Islet of Langerhans (tissue), 1 donor: ENCODE measurements around the gene ANKS1A.
"Not testable (repeated sequence)": the region's sequence is repeated elsewhere in the genome, so short reads cannot be mapped to it uniquely, and the experiment has no call there.

Source experiments
- FAIRE-seq: peaks from one replicate; lab custom pipeline; 2011; peaks lifted over from hg19 to GRCh38; lab: Jason Lieb, UNC

Gene ANKS1A

GRCh38 chr6:34922177-34922663, 33.2 kb downstream of the ANKS1A start:
- FAIRE-seq = no peak

- no peak for FAIRE-seq
Measured at GRCh38 chr6:34924831-34925625, 36.0 kb downstream of the ANKS1A start.

- FAIRE-seq = no peak
Measured at GRCh38 chr6:34926655-34927054, 37.6 kb downstream of the ANKS1A start.

- no peak for FAIRE-seq
Measured at GRCh38 chr6:34928220-34928619, 39.2 kb downstream of the ANKS1A start.

- no peak for FAIRE-seq
Measured at GRCh38 chr6:34928695-34929094, 39.6 kb downstream of the ANKS1A start.

- no peak for FAIRE-seq
Measured at GRCh38 chr6:34929241-34929978, 40.4 kb downstream of the ANKS1A start.

- no peak for FAIRE-seq
Measured at GRCh38 chr6:34930221-34930620, 41.2 kb downstream of the ANKS1A start.

GRCh38 chr6:34932202-34932601, 43.1 kb downstream of the ANKS1A start:
- FAIRE-seq = not testable (repeated sequence)

- peak; percentile 62 for FAIRE-seq
Measured at GRCh38 chr6:34934516-34934915, 45.5 kb downstream of the ANKS1A start.

GRCh38 chr6:34938268-34938667, 49.2 kb downstream of the ANKS1A start:
- FAIRE-seq = no peak

- no peak for FAIRE-seq
Measured at GRCh38 chr6:34940030-34940434, 51.0 kb downstream of the ANKS1A start.

GRCh38 chr6:34941421-34941820, 52.4 kb downstream of the ANKS1A start:
- no peak for FAIRE-seq

- FAIRE-seq = no peak
Measured at GRCh38 chr6:34945317-34945716, 56.3 kb downstream of the ANKS1A start.

- no peak for FAIRE-seq
Measured at GRCh38 chr6:34947561-34947960, 58.5 kb downstream of the ANKS1A start.

GRCh38 chr6:34949636-34950035, 60.6 kb downstream of the ANKS1A start:
- FAIRE-seq = no peak

- no peak for FAIRE-seq
Measured at GRCh38 chr6:34950849-34951248, 61.8 kb downstream of the ANKS1A start.

GRCh38 chr6:34951731-34952130, 62.7 kb downstream of the ANKS1A start:
- FAIRE-seq = no peak

- peak; percentile 96 for FAIRE-seq
Measured at GRCh38 chr6:34953061-34954025, 64.3 kb downstream of the ANKS1A start.

GRCh38 chr6:34955442-34955841, 66.4 kb downstream of the ANKS1A start:
- no peak for FAIRE-seq

GRCh38 chr6:34957231-34957783, 68.3 kb downstream of the ANKS1A start:
- no peak for FAIRE-seq

GRCh38 chr6:34958734-34959133, 69.7 kb downstream of the ANKS1A start:
- FAIRE-seq = no peak

- no peak for FAIRE-seq
Measured at GRCh38 chr6:34959224-34959623, 70.2 kb downstream of the ANKS1A start.
